ENCODE measurements around the gene ZBTB1. TPM values are rescaled to one million over a fixed set of nuclear protein-coding genes. Genes with fewer than 3 reads are reported as not detected.

The ZBTB1 gene
- total RNA-seq, 1 experiment from 2014 or later = 24.7 TPM

DNA sequence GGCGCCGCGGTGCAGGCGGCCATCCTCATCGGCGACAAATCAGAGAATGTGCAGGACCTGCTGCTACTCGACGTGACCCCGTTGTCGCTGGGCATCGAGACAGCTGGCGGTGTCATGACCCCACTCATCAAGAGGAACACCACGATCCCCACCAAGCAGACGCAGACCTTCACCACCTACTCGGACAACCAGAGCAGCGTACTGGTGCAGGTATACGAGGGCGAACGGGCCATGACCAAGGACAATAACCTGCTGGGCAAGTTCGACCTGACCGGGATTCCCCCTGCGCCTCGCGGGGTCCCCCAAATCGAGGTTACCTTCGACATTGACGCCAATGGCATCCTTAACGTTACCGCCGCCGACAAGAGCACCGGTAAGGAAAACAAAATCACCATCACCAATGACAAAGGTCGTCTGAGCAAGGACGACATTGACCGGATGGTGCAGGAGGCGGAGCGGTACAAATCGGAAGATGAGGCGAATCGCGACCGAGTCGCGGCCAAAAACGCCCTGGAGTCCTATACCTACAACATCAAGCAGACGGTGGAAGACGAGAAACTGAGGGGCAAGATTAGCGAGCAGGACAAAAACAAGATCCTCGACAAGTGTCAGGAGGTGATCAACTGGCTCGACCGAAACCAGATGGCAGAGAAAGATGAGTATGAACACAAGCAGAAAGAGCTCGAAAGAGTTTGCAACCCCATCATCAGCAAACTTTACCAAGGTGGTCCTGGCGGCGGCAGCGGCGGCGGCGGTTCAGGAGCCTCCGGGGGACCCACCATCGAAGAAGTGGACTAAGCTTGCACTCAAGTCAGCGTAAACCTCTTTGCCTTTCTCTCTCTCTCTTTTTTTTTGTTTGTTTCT, 37.6 kb downstream of the ZBTB1 start (continued):
- TF ChIP-seq, protein P1, sequence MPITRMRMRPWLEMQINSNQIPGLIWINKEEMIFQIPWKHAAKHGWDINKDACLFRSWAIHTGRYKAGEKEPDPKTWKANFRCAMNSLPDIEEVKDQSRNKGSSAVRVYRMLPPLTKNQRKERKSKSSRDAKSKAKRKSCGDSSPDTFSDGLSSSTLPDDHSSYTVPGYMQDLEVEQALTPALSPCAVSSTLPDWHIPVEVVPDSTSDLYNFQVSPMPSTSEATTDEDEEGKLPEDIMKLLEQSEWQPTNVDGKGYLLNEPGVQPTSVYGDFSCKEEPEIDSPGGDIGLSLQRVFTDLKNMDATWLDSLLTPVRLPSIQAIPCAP (CRISPR knock-in tag; IDR thresholded peaks at IDR 0.05) = no peak
- TF ChIP-seq GRHL2 (CRISPR knock-in tag; IDR thresholded peaks at IDR 0.05; ENCODE audit: insufficient replicate concordance, severe bottlenecking) (no peak), RORB (CRISPR knock-in tag; IDR thresholded peaks at IDR 0.05) (no peak), ZNF219 (CRISPR knock-in tag; IDR thresholded peaks at IDR 0.05; ENCODE audit: borderline replicate concordance) (no peak), ELF4 (CRISPR knock-in tag; IDR thresholded peaks at IDR 0.05; ENCODE audit: low read depth) (no peak), CBFB (CRISPR knock-in tag; IDR thresholded peaks at IDR 0.05; ENCODE audit: low read depth) (no peak), ATF3 (CRISPR knock-in tag; conservative IDR thresholded peaks at IDR 0.05) (no peak), ZNF512 (CRISPR knock-in tag; IDR thresholded peaks at IDR 0.05; ENCODE audit: borderline replicate concordance) (no peak)
- TF ChIP-seq, protein P2, sequence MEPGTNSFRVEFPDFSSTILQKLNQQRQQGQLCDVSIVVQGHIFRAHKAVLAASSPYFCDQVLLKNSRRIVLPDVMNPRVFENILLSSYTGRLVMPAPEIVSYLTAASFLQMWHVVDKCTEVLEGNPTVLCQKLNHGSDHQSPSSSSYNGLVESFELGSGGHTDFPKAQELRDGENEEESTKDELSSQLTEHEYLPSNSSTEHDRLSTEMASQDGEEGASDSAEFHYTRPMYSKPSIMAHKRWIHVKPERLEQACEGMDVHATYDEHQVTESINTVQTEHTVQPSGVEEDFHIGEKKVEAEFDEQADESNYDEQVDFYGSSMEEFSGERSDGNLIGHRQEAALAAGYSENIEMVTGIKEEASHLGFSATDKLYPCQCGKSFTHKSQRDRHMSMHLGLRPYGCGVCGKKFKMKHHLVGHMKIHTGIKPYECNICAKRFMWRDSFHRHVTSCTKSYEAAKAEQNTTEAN (CRISPR knock-in tag; IDR thresholded peaks at IDR 0.05) = no peak

DNA sequence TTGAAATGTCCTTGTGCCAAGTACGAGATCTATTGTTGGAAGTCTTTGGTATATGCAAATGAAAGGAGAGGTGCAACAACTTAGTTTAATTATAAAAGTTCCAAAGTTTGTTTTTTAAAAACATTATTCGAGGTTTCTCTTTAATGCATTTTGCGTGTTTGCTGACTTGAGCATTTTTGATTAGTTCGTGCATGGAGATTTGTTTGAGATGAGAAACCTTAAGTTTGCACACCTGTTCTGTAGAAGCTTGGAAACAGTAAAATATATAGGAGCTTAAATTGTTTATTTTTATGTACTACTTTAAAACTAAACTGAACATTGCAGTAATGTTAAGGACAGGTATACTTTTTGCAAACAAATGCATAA, 38.2 kb downstream of the ZBTB1 start:
- peak overlapping the region; percentile 65 for H3K4me3 Mint-ChIP-seq
- no peak for DNase-seq (ENCODE audit: low spot score)
- H3K9me3 Mint-ChIP-seq = peaks cover 19% of the 10 kb centered on the region
- peaks cover 25% of the 10 kb centered on the region for H3K36me3 Mint-ChIP-seq
- ChIA-PET POLR2A (interaction anchor here (0.6 kb wide), 1 partner anchor 14 kb away, joined by 3 read pairs; no protein-coding TSS in a partner anchor), CTCF (interaction anchor here (1.0 to 4.1 kb wide), 3 partner anchors 32 to 110 kb away, joined by 3 to 16 read pairs (median 4); no protein-coding TSS in a partner anchor)
- ATAC-seq = no peak
- H3K27ac Mint-ChIP-seq = no peak overlapping the region; the same call in 1 of the 2 replicates
- peaks cover 20% of the 10 kb centered on the region for H3K27me3 Mint-ChIP-seq (ENCODE audit: low read depth)
- TF ChIP-seq ETV6 (CRISPR knock-in tag; IDR thresholded peaks at IDR 0.05) = no peak
- no peak for TF ChIP-seq E2F1 (CRISPR knock-in tag; IDR thresholded peaks at IDR 0.05)
- TF ChIP-seq CTCF (IDR thresholded peaks at IDR 0.05) = no peak
- TF ChIP-seq ZNF121 (CRISPR knock-in tag; IDR thresholded peaks at IDR 0.05) = no peak
- no peak for TF ChIP-seq ATF1 (CRISPR knock-in tag; IDR thresholded peaks at IDR 0.05)
- peaks cover 42% of the 10 kb centered on the region for H3K4me1 Mint-ChIP-seq
